ENCODE measurements around the gene TMEM217. TPM values are rescaled to one million over a fixed set of nuclear protein-coding genes. Genes with fewer than 3 reads are reported as not detected.
A peak's percentile ranks its signal among the peaks of the same experiment; 100 is the strongest.

The TMEM217 gene
- total RNA-seq, 2 donors from 2014 or later: 0.41 to 6.2 TPM

DNA sequence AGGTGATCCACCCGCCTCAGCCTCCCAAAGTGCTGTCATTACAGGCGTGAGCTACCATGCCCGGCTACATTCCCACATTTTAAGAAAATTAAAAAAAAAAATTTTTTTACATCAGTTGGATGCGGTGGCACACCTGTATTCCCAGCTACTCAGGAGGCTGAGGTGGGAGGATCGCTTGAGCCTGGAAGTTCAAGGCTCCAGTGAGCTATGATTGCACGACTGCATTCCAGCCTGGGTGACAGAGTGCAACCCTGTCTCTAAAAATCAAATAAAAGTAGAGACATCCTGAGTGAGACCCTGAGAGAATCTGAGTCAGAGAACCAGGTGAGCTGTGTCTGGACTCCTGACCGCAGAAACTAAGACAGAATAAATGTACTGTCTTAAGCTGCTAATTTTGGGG is 49.2 kb downstream of the TMEM217 start:
- no peaks in the 10 kb centered on the region for H3K27me3 ChIP-seq (replicated peaks; ENCODE audit: insufficient read depth)
- H3K4me1 ChIP-seq (ENCODE audit: control insufficient read depth in 1 of 2, low read depth in 2 of 2): peaks cover 0 to 4% of the 10 kb centered on the region in 2 donors
- H3K36me3 ChIP-seq: no peaks in the 10 kb centered on the region
- ATAC-seq (ENCODE audit: insufficient number of reproducible peaks, low FRiP score, low read depth) (no peak), DNase-seq (ENCODE audit: low spot score) (no peak)
- H3K27ac ChIP-seq: no peak overlapping the region
- no peaks in the 10 kb centered on the region for H3K9me3 ChIP-seq
- no peak overlapping the region for H3K4me3 ChIP-seq
- TF ChIP-seq, protein P1, sequence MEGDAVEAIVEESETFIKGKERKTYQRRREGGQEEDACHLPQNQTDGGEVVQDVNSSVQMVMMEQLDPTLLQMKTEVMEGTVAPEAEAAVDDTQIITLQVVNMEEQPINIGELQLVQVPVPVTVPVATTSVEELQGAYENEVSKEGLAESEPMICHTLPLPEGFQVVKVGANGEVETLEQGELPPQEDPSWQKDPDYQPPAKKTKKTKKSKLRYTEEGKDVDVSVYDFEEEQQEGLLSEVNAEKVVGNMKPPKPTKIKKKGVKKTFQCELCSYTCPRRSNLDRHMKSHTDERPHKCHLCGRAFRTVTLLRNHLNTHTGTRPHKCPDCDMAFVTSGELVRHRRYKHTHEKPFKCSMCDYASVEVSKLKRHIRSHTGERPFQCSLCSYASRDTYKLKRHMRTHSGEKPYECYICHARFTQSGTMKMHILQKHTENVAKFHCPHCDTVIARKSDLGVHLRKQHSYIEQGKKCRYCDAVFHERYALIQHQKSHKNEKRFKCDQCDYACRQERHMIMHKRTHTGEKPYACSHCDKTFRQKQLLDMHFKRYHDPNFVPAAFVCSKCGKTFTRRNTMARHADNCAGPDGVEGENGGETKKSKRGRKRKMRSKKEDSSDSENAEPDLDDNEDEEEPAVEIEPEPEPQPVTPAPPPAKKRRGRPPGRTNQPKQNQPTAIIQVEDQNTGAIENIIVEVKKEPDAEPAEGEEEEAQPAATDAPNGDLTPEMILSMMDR (IDR thresholded peaks at IDR 0.05): no peak

DNA sequence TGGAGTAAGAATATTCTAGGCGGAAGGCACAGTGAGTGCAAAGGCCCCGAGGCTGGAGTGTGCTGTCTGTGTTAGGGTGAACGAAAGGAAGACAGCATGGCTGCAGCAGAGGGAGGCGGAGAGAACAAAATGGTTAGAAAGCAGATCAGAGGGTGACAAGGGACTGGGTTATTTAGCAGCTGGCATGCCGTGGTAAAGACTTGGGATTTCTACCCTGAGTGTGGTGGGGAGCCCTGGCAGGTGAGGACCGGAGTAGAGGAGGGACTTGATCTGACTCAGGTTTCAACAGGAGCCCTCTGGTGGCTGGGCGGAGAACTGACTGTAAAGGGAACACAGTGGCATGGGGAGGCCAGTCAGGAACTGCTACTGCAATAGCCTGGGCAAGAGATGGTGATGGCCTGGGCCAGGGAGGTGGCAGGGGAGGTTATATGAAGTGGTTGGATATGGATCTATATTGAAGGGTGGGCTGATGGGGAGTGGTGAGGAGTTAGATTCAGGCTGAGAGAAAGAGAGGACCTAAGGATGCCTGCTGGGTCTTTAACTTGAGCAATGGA is 50.0 kb downstream of the TMEM217 start:
- Histone ChIP-seq H3K9me3 (no peaks in the 10 kb centered on the region), H3K27ac (no peak overlapping the region), H3K36me3 (no peaks in the 10 kb centered on the region), H3K4me3 (no peak overlapping the region), H3K27me3 (replicated peaks; ENCODE audit: insufficient read depth) (no peaks in the 10 kb centered on the region), H3K4me1 (ENCODE audit: control insufficient read depth in 1 of 2, low read depth in 2 of 2) (peaks cover 0 to 4% of the 10 kb centered on the region in 2 donors)
- TF ChIP-seq, protein P1 (IDR thresholded peaks at IDR 0.05): peak; percentile 64
- DNase-seq (ENCODE audit: low spot score): peak; percentile 48
- ATAC-seq (ENCODE audit: insufficient number of reproducible peaks, low FRiP score, low read depth): no peak

DNA sequence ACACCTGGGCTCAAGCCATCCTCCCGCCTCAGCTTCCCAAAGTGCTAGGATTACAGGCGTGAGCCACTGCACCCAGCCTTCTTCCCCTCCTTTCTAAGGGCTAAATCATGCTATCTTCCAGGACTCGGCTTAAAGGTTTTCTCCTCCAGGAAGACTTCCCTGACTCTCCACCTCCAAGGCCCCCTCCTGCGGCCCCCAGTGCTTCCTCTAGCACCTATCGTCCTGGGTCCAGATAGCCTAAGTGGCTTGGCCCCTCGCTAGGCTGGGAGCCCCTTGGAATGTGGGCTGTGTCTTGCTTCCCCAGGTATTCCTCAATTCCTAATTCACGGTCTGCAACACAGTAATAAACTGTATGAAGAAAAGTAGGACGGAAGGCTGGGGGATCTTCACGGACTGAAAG is 51.3 kb downstream of the TMEM217 start:
- peaks cover 0 to 4% of the 10 kb centered on the region in 2 donors for H3K4me1 ChIP-seq (ENCODE audit: control insufficient read depth in 1 of 2, low read depth in 2 of 2)
- H3K27ac ChIP-seq: no peak overlapping the region
- no peaks in the 10 kb centered on the region for H3K36me3 ChIP-seq
- ATAC-seq (ENCODE audit: insufficient number of reproducible peaks, low FRiP score, low read depth) (no peak), DNase-seq (ENCODE audit: low spot score) (no peak)
- TF ChIP-seq, protein P1 (IDR thresholded peaks at IDR 0.05): no peak
- no peaks in the 10 kb centered on the region for H3K27me3 ChIP-seq (replicated peaks; ENCODE audit: insufficient read depth)
- H3K4me3 ChIP-seq: no peak overlapping the region
- no peaks in the 10 kb centered on the region for H3K9me3 ChIP-seq

DNA sequence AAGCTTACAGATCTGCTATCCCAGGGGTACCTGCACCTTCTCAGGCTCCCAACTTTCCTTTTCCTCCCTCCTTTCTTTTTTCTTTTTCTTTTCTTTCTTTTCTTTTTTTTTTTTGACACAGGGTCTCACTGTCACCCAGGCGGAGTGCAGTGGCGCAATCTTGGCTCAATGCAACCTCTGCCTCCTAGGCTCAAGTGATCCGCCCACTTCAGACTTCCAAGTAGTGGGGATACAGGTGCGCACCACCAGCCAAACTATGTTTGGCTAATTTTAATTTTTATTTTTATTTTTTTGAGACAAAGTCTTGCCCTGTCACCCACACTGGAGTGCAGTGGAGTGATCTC is 52.0 kb downstream of the TMEM217 start:
- DNase-seq (ENCODE audit: low spot score) (no peak), ATAC-seq (ENCODE audit: insufficient number of reproducible peaks, low FRiP score, low read depth) (no peak)
- H3K4me3 ChIP-seq: no peak overlapping the region
- TF ChIP-seq, protein P1 (IDR thresholded peaks at IDR 0.05): no peak
- no peaks in the 10 kb centered on the region for H3K9me3 ChIP-seq
- no peak overlapping the region for H3K27ac ChIP-seq
- no peaks in the 10 kb centered on the region for H3K36me3 ChIP-seq
- H3K27me3 ChIP-seq (replicated peaks; ENCODE audit: insufficient read depth): no peaks in the 10 kb centered on the region
- peaks cover 0 to 3% of the 10 kb centered on the region in 2 donors for H3K4me1 ChIP-seq (ENCODE audit: control insufficient read depth in 1 of 2, low read depth in 2 of 2)

DNA sequence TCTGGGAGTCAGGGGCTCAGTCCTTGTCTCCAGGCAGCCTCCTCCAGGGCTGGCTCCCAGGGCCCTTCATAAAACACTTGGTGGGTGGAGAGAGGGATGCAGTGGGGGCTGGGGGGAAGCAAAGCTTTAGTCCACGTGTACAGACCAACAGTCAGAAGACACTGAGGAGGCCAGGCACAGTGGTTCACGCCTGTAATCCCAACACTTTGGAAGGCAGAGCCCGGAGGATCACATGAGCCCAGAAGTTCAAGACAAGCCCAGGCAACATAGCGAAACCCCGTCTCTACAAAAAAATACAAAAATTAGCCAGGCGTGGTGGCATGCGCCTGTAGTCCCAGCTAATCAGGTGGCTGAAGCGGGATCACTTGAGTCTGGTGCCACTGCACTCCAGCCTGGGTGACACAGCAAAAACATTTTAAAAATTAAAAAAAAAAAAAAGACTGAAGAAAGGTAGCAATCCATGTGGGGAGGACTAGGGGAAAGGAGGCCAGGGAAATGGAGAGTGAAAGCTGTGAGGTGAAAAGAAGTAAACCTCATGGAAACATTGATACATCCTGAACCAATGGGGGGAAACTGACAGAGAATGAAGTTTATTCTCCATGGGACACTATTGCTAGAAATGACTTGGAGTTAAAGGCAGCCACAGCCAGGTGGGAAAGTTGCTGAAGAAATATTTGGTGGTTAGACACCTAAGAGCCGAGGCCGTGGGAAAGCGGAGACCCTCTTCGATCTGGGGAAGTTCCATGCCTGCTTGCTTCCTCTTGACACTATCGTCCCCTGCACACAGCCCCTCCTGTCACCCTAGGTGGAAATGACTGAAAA is 52.6 kb downstream of the TMEM217 start:
- TF ChIP-seq, protein P1 (IDR thresholded peaks at IDR 0.05): no peak
- no peak overlapping the region for H3K27ac ChIP-seq
- H3K9me3 ChIP-seq: no peaks in the 10 kb centered on the region
- H3K4me3 ChIP-seq: no peak overlapping the region
- DNase-seq (ENCODE audit: low spot score): no peak
- H3K4me1 ChIP-seq (ENCODE audit: control insufficient read depth in 1 of 2, low read depth in 2 of 2): no peaks in the 10 kb centered on the region
- H3K27me3 ChIP-seq (replicated peaks; ENCODE audit: insufficient read depth): no peaks in the 10 kb centered on the region
- ATAC-seq (ENCODE audit: insufficient number of reproducible peaks, low FRiP score, low read depth): no peak
- no peaks in the 10 kb centered on the region for H3K36me3 ChIP-seq

Data from thoracic aorta (tissue), 2 donors.